BJ (cell line): ENCODE data around the gene GORASP2. TPM values are rescaled to one million over a fixed set of nuclear protein-coding genes. Genes with fewer than 3 reads are reported as not detected.

ENCODE experiments used
- CTCF ChIA-PET: fragments of 350-600 bp; formaldehyde crosslinking; extraction: SDS; loops from one replicate; lab custom pipeline; 2021; ENCODE audit warnings: antibody characterized with exemption, inconsistent platforms; lab: Yijun Ruan, JAX
- POLR2A ChIA-PET: fragments of 300-600 bp; sonication (Branson Sonifier 250); formaldehyde crosslinking; extraction: SDS; loops from one replicate; lab custom pipeline; 2021; ENCODE audit warnings: antibody characterized with exemption; lab: Charles Lee
- DNase-seq: peaks from one replicate; pipeline ENCODE4 v3.0.0-alpha.2; 2011; ENCODE audit warnings: low read depth
- H3K27me3 ChIP-seq: 2 replicates; pipeline ENCODE4 v1.6.0; 2011; ENCODE audit warnings: low read length; ENCODE audit not compliant: control insufficient read depth, insufficient read depth
- H3K36me3 ChIP-seq: 2 replicates; pipeline ENCODE4 v1.5.1; 2011; ENCODE audit warnings: low read length; ENCODE audit not compliant: control insufficient read depth, insufficient read depth
- H3K4me3 ChIP-seq: 2 replicates; pipeline ENCODE4 v1.5.1; 2011; ENCODE audit warnings: low read depth, mild to moderate bottlenecking, control low read depth, low read length
- polyA plus RNA-seq: library from polyadenylated mRNA; depleted of rRNA; stranded (reverse); fragments of >200 nt; gene quantifications from 2 replicates; pipeline ENCODE4 v1.2.3, GENCODE V29; 2011
- TF ChIP-seq, protein P1 (sequence below): IDR thresholded peaks from 2 replicates; pipeline ENCODE4 v1.5.1; 2011; ENCODE audit warnings: low read depth, mild to moderate bottlenecking, control low read depth, inconsistent platforms, low read length, moderate library complexity; ENCODE audit not compliant: insufficient read depth

GORASP2 gene
- polyA plus RNA-seq, 1 experiment: 194 TPM

DNA sequence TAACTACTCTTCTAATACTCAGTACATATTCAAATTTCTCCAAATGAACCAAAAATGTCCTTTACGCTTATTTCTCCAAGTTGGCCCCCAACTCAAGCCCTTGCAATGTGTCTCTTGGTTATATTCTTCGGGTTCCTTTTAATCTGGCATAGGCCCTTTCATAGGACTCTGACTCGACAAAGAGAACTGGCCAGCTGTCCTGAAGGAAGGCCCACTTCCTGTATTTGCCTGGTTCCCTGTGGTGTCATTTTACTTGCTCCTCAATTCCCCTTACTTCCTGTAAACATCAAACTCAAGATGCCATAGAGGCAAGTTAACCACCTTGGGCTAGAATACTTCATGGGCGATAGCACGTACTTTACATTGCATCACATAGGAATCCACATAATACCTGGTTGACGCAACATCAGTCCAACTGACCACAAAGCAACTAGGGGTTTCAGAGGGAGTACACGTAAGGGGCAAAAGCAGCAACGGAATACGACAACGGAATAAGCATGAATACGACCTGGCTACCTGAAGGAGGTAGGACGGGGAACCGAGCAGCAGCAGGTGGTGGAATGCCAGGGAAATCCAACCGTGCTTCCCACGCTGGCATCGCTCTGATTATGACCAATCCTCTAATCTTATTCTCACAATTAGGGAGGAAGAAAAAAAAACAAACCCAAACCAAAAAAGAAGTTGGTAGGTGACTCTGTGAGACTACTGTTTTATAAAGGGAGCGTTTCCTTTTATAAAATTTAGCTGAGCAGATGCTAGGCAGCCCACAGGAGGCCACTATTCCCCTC, 823 bp upstream of the GORASP2 start:
- ChIA-PET POLR2A (no interaction called here), CTCF (interaction anchor here (0.5 to 2.7 kb wide), 25 partner anchors 8 to 1187 kb away, joined by 3 to 26 read pairs (median 5); no protein-coding TSS in a partner anchor)
- peak overlapping the region; percentile 12 for H3K4me3 ChIP-seq
- TF ChIP-seq, protein P1, sequence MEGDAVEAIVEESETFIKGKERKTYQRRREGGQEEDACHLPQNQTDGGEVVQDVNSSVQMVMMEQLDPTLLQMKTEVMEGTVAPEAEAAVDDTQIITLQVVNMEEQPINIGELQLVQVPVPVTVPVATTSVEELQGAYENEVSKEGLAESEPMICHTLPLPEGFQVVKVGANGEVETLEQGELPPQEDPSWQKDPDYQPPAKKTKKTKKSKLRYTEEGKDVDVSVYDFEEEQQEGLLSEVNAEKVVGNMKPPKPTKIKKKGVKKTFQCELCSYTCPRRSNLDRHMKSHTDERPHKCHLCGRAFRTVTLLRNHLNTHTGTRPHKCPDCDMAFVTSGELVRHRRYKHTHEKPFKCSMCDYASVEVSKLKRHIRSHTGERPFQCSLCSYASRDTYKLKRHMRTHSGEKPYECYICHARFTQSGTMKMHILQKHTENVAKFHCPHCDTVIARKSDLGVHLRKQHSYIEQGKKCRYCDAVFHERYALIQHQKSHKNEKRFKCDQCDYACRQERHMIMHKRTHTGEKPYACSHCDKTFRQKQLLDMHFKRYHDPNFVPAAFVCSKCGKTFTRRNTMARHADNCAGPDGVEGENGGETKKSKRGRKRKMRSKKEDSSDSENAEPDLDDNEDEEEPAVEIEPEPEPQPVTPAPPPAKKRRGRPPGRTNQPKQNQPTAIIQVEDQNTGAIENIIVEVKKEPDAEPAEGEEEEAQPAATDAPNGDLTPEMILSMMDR: no peak
- H3K27me3 ChIP-seq: no peaks in the 10 kb centered on the region
- DNase-seq: no peak
- H3K36me3 ChIP-seq: no peaks in the 10 kb centered on the region

GRCh38 chr2:170929686-170930050, 615 bp downstream of the GORASP2 start:
- ChIA-PET POLR2A (no interaction called here), CTCF (interaction anchor here (0.6 to 2.7 kb wide), 23 partner anchors 9 to 1184 kb away, joined by 3 to 26 read pairs (median 5); no protein-coding TSS in a partner anchor)
- Histone ChIP-seq H3K27me3 (no peaks in the 10 kb centered on the region), H3K36me3 (no peaks in the 10 kb centered on the region), H3K4me3 (peak overlapping the region; percentile 78)
- DNase-seq: no peak
- TF ChIP-seq, protein P1: no peak

DNA sequence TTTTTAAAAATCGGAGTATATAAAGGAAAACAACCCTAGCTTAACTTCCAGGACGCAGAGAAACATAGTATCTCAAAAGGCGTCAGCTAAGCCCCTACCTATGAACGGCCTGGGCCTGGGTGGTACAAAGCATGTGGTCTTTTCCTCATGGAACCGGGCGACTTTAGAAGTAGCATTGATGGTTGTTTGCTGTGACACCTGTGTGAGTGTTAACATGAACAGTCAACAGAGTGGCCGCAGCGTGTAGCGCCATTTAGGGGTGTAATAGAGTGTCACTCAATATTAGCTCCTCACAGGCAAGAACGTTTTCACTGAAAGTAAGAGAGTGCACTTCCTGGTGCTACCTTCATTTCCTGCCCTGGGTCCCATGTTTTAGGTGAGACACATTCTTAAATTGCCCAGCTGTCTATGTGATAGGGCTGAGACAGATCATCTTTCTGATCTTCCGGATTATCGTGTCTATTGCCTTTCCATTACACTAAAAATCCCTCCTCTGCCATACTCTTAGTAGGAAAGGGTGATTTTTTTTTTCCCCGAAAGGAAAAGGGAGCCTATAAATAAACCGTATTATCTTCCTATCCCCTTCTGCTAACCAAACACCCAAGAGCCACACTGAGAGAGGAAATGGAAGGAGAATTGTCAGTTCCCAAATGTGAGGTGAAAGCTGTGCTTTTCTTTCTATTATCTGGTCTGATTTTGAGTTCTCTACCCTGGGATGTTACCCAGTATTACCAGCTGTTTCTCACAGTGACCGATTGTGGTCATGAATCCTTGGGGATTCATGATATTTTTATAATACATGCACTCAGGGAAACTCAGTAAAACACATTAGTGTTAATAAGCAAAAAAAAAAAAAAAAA, 1.3 kb downstream of the GORASP2 start:
- Histone ChIP-seq H3K27me3 (no peaks in the 10 kb centered on the region), H3K36me3 (no peaks in the 10 kb centered on the region), H3K4me3 (peak overlapping the region; percentile 78)
- CTCF ChIA-PET: interaction anchor here (0.6 to 2.7 kb wide), 7 partner anchors 8 to 576 kb away, joined by 3 to 26 read pairs (median 4); no protein-coding TSS in a partner anchor
- POLR2A ChIA-PET: interaction anchor here (0.7 kb wide), 1 partner anchor 13 kb away, joined by 7 read pairs; no protein-coding TSS in a partner anchor
- TF ChIP-seq, protein P1: no peak
- no peak for DNase-seq

- TF ChIP-seq, protein P1: no peak
- peak overlapping the region; percentile 78 for H3K4me3 ChIP-seq
- ChIA-PET CTCF (no interaction called here), POLR2A (interaction anchor here (0.7 kb wide), 1 partner anchor 12 kb away, joined by 7 read pairs; no protein-coding TSS in a partner anchor)
- DNase-seq: no peak
- H3K27me3 ChIP-seq: no peaks in the 10 kb centered on the region
- H3K36me3 ChIP-seq: no peaks in the 10 kb centered on the region
These were observed 1.9 kb downstream of the GORASP2 start for GRCh38 chr2:170930991-170931266.

GRCh38 chr2:170932166-170932565, 3.1 kb downstream of the GORASP2 start:
- no peaks in the 10 kb centered on the region for H3K27me3 ChIP-seq
- TF ChIP-seq, protein P1: no peak
- POLR2A ChIA-PET: no interaction called here
- CTCF ChIA-PET: no interaction called here
- H3K36me3 ChIP-seq: peaks cover under 1% of the 10 kb centered on the region; the same call in 1 of the 2 replicates
- DNase-seq: no peak
- H3K4me3 ChIP-seq: no peak overlapping the region
